ENCODE measurements around the gene CLK4. TPM values are rescaled to one million over a fixed set of nuclear protein-coding genes. Genes with fewer than 3 reads are reported as not detected.

CLK4 gene
- total RNA-seq, 2 experiments from 2014 or later = 25.1 to 26.0 TPM

DNA sequence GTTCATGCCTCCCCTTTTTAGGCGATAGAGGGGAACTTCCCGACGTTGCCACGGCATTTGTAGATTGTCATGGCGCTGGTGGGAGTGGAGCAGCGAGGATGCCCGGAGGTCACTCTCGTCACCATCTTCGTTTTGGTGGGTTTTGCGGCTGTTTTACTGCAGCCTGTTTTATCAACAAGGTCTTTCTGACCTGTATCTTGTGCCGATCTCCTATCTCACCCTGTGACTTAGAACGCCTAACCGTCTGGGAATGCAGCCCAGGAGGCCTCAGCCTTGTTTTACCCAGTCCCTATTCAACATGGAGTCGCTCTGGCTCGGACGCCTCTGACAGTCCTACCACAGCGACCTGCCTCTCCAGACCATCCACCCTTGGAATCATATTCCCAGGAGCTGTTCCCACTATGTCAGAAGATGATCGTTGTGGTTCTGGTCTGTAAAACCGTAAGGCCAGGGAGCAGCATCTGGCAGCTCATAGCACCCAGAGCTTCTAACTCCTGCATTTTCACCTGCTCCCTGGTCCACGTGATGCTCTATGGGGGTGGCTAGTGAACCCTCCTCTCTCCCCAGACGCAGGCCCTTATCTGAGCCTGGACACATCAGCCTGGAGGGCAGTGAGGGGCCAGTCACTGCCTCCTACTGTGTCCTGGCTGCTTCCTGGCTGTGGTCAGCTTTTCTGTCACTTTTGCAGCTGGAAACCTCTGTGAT lies 35.1 kb upstream of the CLK4 start:
- H3K36me3 Mint-ChIP-seq = no peaks in the 10 kb centered on the region
- intact Hi-C loops (cut with micrococcal nuclease) = no loop called here
- ChIA-PET POLR2A (no interaction called here), CTCF (no interaction called here)
- H3K9me3 Mint-ChIP-seq = peaks cover 3% of the 10 kb centered on the region
- no peak overlapping the region for H3K4me3 Mint-ChIP-seq
- no peak overlapping the region for H3K27ac Mint-ChIP-seq
- peaks cover 14% of the 10 kb centered on the region for H3K27me3 Mint-ChIP-seq
- H3K4me1 Mint-ChIP-seq (ENCODE audit: low read depth) = no peaks in the 10 kb centered on the region
- no peak for DNase-seq

DNA sequence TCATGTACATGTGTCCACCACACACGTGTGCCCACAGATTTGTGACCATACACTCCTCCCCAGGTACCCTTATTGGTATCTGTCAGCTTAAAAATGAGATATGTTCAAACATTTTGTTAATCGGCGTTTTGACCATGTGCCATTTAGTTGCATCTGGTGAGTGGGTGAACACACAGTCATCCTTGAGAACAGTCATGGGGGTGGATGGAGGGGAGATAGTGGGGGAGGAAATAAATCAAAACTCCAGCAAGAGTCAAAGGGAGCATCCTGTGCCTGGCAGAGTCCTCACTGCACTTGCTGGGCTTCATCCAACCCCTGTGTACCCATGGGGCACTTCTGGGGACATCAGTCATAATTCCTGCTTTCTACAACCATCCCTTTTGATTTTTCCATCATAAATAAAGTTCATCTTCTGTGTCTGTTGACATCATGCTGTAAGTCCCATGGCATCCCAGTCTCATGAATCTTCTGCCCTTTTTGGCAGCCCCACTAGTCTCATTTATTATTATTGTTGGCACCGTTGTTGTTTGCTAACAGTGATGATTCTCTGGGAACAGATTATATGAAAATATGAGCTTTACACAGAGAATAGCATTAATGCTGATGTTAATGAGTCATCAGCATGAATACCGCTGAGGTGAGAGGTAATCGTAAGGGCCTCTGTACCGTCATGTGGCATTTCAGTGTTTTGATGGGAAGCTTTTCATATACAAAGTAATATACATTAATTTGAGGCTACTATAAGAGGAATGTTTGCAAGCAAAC lies 24.4 kb upstream of the CLK4 start:
- no peak overlapping the region for H3K4me3 Mint-ChIP-seq
- ChIA-PET POLR2A (interaction anchor here (0.5 kb wide), 1 partner anchor 21 kb away, joined by 4 read pairs; no protein-coding TSS in a partner anchor), CTCF (no interaction called here)
- H3K27ac Mint-ChIP-seq = no peak overlapping the region
- intact Hi-C loops (cut with micrococcal nuclease) = no loop called here
- no peak for DNase-seq
- H3K27me3 Mint-ChIP-seq = peaks cover 6% of the 10 kb centered on the region
- no peaks in the 10 kb centered on the region for H3K4me1 Mint-ChIP-seq (ENCODE audit: low read depth)
- peaks cover 3% of the 10 kb centered on the region for H3K9me3 Mint-ChIP-seq
- peaks cover 2% of the 10 kb centered on the region for H3K36me3 Mint-ChIP-seq

DNA sequence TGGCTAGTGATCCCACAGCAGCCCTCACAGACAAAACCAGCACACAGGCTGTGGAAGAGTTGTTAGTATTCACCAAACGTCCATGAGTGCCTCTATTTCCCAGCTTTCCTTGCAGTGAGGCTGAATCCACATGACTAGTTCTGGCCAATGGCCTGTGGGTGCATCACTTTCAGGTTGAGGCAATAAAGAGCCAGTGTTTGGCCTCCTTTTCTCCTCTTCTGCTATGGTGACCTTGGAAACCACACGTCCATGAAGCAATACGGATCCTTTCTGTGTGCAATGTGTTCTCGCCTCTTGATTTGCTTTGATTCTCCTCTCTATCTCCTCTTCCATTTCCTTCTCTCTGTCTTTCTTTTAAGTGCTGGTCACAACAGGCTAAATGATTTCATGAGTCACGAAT lies 23.4 kb upstream of the CLK4 start:
- CTCF ChIA-PET = no interaction called here
- H3K9me3 Mint-ChIP-seq = peaks cover 3% of the 10 kb centered on the region

DNA sequence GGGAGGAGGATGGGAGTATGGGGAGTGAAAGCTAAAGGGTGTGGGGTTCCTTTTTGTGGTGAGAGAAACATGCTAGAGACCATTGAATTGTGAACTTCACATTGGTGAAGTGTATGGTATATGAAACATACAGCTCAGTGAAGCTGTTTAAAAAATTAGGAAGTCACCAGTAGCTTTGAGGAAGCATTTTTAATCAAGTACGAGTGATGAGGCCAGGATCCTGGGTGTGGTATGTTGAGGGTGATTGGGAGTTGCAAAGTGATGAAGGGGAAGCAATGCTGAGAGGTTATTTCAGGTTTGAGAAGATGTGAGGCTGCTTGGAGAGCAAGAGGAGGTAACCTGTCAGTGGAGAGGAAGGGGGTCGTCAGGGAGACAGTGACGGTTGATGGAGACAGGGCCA lies 22.7 kb upstream of the CLK4 start:
- ChIA-PET CTCF (no interaction called here), POLR2A (no interaction called here)
- Mint-ChIP-seq H3K36me3 (peaks cover 2% of the 10 kb centered on the region), H3K27ac (no peak overlapping the region), H3K4me1 (ENCODE audit: low read depth) (no peaks in the 10 kb centered on the region), H3K9me3 (peaks cover 3% of the 10 kb centered on the region), H3K27me3 (peaks cover 7% of the 10 kb centered on the region), H3K4me3 (no peak overlapping the region)
- intact Hi-C loops (cut with micrococcal nuclease) = no loop called here
- no peak for DNase-seq

More for the DNA sequence above, 23.4 kb upstream of the CLK4 start:
- Mint-ChIP-seq H3K4me1 (ENCODE audit: low read depth) (no peaks in the 10 kb centered on the region), H3K4me3 (no peak overlapping the region), H3K27ac (no peak overlapping the region), H3K36me3 (peaks cover 2% of the 10 kb centered on the region), H3K27me3 (peaks cover 7% of the 10 kb centered on the region)
- no peak for DNase-seq
- POLR2A ChIA-PET = no interaction called here
- intact Hi-C loops (cut with micrococcal nuclease) = no loop called here

DNA sequence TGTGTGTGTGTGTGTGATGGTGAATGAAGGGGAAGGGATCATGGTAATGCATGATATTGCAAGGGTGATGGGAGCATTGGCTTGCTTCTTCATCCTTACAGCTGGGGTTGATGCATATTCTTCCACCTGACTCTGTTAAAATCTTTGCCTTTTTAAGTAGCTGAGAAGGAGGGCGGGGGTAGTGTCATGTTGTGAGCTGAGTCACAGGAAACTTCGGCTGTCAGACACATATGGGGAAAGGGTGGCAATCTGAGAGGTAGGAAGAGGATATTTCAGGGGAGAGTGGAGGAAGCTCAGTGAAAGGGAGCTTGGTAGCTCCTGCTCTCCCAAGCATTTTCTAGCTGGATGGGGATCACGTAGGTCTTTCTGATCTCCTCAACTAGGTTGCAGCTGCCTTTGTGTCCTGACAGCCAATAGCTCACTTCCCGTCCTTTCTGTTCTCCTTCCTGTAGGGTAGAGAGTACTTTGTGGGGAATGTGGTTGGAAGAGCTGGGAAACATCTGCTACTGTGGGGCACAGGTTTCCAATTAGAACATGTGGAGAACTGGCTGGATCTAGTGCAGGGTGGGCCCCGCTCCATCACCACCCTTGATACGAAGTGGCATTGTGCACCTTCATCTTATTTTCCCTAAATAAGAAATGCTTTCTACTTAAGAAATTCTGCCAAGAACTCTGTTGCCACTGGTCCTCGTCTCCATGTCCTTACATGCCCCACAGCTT lies 18.1 kb upstream of the CLK4 start:
- DNase-seq = no peak
- Mint-ChIP-seq H3K36me3 (peaks cover 4% of the 10 kb centered on the region), H3K27me3 (peaks cover 8% of the 10 kb centered on the region), H3K27ac (no peak overlapping the region), H3K4me1 (ENCODE audit: low read depth) (no peaks in the 10 kb centered on the region), H3K4me3 (no peak overlapping the region), H3K9me3 (peaks cover 7% of the 10 kb centered on the region)
- ChIA-PET CTCF (no interaction called here), POLR2A (no interaction called here)
- intact Hi-C loops (cut with micrococcal nuclease) = no loop called here

DNA sequence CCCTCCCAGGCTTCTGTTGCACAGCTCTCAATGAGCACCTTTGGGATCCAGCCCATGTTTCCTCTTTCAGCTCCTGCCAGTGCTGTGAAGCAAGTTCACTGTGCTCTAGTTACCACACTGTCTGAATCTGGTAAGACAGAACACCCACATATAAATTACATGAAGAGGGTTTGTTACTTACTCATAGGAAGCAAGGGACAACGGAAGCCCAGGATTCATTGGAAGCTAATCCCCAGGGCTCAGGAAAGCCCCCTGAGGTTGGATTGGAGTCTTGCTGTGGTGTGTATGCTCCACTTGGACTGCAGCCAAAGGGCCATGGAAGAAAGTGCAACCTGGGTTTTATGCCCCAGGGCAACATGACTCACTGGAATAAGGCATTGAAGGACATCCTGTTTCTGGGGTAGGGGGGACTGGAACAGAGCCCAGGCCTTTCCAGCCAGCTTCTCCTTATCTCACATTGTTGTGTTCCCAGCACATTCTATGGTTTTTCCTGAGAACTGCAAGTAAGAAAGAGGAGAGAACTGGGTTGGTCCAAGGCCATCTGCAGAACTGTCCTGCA lies 15.6 kb upstream of the CLK4 start:
- Mint-ChIP-seq H3K27me3 (peaks cover 3% of the 10 kb centered on the region), H3K9me3 (peaks cover 7% of the 10 kb centered on the region), H3K27ac (no peak overlapping the region), H3K4me3 (no peak overlapping the region), H3K36me3 (peaks cover 1% of the 10 kb centered on the region), H3K4me1 (ENCODE audit: low read depth) (no peaks in the 10 kb centered on the region)
- no peak for DNase-seq
- ChIA-PET CTCF (no interaction called here), POLR2A (no interaction called here)
- intact Hi-C loops (cut with micrococcal nuclease) = no loop called here

DNA sequence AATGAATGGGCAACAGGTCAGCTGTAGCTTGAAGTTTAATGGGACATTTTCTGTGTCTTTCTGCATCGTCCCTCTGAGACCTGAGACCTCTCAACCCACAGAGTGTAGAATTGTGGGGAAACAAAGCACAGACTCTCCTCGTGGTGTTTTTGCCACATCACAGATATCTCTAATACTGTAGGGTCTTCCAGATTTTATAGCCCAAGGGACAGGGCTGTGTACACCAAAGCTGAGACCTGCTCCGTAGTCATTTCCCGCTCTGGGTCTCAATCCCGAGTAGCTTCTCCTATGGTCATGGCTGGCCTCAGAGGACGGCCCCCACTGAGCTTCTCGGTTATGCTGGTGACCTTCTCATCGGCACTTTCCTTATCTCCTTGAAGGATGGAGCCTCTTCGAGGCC lies 14.9 kb upstream of the CLK4 start:
- peaks cover 1% of the 10 kb centered on the region for H3K36me3 Mint-ChIP-seq
- no peak overlapping the region for H3K4me3 Mint-ChIP-seq
- no peaks in the 10 kb centered on the region for H3K4me1 Mint-ChIP-seq (ENCODE audit: low read depth)
- CTCF ChIA-PET = no interaction called here
- POLR2A ChIA-PET = no interaction called here
- DNase-seq = no peak
- peaks cover 3% of the 10 kb centered on the region for H3K27me3 Mint-ChIP-seq
- H3K27ac Mint-ChIP-seq = no peak overlapping the region
- H3K9me3 Mint-ChIP-seq = peaks cover 7% of the 10 kb centered on the region
- intact Hi-C loops (cut with micrococcal nuclease) = no loop called here

DNA sequence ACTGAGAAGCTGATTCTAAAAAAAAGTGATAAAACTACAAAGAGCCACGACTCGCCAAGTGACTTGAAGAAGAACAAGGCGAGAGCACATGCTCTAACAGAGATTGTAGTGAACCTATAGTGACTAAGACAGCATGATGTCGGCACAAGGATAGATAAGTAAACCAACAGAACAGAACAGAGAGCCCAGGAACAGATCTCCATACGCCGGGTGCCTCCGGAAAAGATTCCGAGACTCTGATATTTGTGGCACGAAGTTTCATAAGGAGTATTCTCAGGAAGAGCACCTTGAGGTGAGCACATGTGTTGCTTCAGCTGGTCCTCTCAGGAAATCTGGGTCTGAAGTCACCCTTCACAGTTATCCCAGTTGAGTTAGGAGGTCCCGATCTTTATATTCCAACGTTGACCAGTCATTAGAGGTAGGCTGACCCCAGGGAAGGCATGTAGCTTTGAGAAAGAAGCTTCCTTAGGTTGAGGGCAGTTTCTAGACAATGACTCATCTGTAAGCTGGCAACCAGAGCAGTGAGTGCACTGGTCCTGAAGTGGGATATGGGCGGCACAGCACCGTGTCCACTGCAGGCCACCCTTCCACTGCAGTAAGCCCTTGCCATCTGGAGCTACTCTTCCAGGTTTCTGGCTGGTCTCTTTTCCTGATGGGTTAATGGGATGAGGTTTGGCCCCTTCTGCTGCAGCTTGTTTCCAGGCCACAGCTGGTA lies 13.6 kb upstream of the CLK4 start:
- Mint-ChIP-seq H3K27me3 (peaks cover 1% of the 10 kb centered on the region), H3K9me3 (peaks cover 7% of the 10 kb centered on the region), H3K4me3 (no peak overlapping the region), H3K27ac (no peak overlapping the region), H3K36me3 (peaks cover 1% of the 10 kb centered on the region), H3K4me1 (ENCODE audit: low read depth) (no peaks in the 10 kb centered on the region)
- intact Hi-C loops (cut with micrococcal nuclease) = no loop called here
- CTCF ChIA-PET = no interaction called here
- no peak for DNase-seq
- POLR2A ChIA-PET = interaction anchor here (0.6 kb wide), 1 partner anchor 12 kb away, joined by 3 read pairs; no protein-coding TSS in a partner anchor

DNA sequence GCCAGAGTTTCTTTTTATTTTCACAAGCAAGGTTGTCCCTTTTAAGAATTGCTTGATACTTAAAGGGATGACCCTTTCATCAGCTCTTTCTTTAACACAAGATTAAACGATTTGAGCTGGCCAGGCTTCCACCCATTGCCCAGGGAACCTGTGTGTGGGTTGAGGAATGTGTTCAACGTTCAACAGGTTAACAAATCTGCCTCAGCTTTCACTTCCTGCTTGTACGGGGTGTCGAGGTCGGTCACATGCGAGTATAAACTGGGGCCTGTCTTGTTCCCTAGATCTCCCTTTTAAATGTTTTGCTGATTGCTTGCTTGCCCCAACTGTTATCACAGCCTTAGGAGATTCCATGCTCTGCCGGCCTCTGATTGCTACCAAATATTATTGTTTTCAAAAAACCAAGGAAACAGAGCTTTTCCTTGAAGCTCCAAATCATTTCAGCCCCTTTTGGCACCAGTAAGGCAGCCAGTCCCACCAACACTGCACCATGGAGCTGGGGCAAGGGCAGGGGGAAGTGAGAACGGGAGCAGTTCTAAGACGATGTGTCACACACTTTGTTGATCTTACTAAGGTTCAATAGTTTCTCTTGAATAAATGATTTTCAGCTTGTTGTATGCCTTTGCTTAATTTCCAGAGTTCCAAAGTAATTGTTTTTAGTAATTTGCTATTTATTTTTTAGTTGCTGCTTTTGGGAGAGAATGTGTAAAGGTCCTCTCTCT lies 10.7 kb upstream of the CLK4 start:
- Mint-ChIP-seq H3K4me3 (no peak overlapping the region), H3K9me3 (peaks cover 5% of the 10 kb centered on the region), H3K27ac (no peak overlapping the region), H3K36me3 (peaks cover 1% of the 10 kb centered on the region), H3K4me1 (ENCODE audit: low read depth) (no peaks in the 10 kb centered on the region), H3K27me3 (peaks cover 6% of the 10 kb centered on the region)
- intact Hi-C loops (cut with micrococcal nuclease) = no loop called here
- CTCF ChIA-PET = no interaction called here
- DNase-seq = no peak
- POLR2A ChIA-PET = interaction anchor here (1.1 kb wide), 1 partner anchor 12 kb away, joined by 5 read pairs; no protein-coding TSS in a partner anchor

DNA sequence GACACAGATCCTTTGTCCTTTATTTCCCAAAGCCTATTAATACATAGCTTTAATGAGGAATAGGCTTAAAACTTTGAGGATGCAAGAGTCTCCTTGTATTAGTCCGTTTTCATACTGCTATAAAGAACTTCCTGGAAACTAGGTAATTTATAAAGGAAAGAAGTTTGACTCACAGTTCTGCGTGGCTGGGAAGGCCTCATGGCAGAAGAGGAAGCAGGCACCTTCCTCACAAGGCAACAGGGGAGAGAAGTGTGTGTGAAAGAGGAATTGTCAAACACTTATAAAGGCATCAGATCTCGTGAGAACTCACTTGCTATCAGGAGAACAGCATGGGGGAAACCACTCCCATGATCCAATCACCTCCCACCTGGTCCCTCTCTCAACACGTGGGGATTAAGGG lies 5.4 kb upstream of the CLK4 start:
- Mint-ChIP-seq H3K27me3 (peaks cover 5% of the 10 kb centered on the region), H3K9me3 (no peaks in the 10 kb centered on the region), H3K4me1 (ENCODE audit: low read depth) (no peaks in the 10 kb centered on the region), H3K36me3 (no peaks in the 10 kb centered on the region), H3K4me3 (no peak overlapping the region), H3K27ac (no peak overlapping the region)
- DNase-seq = no peak
- POLR2A ChIA-PET = no interaction called here
- intact Hi-C loops (cut with micrococcal nuclease) = no loop called here
- CTCF ChIA-PET = no interaction called here

DNA sequence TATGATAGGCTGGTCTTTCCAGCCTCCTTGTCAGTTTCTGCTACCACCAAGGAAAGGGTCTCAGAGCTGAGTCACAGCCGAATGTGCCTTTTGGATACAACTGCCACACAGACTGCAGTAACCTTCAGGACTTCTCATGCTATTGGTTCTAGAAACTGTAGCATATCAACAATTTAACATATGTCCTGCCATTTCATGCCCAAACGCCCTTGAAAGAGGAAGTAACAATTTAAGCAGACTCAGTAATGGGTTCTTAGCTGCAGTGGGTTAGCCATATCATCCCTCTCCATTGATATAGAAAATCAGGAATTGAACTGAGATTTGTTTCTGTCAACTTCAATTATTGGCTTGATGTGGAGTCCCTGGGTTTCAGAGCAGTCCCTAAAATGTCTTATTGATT lies 4.1 kb upstream of the CLK4 start:
- intact Hi-C loops (cut with micrococcal nuclease) = no loop called here
- no peaks in the 10 kb centered on the region for H3K4me1 Mint-ChIP-seq (ENCODE audit: low read depth)
- no peak for DNase-seq
- no peaks in the 10 kb centered on the region for H3K9me3 Mint-ChIP-seq
- no peak overlapping the region for H3K27ac Mint-ChIP-seq
- H3K36me3 Mint-ChIP-seq = peaks cover 2% of the 10 kb centered on the region
- H3K4me3 Mint-ChIP-seq = no peak overlapping the region
- H3K27me3 Mint-ChIP-seq = peaks cover 5% of the 10 kb centered on the region
- ChIA-PET CTCF (no interaction called here), POLR2A (no interaction called here)
